NB4 (cell line): ENCODE data around the gene MPHOSPH9.

Experiments used
- DNase-seq: peaks from one replicate; pipeline ENCODE4 v3.0.0; 2010; ENCODE audit warnings: low read depth
- H3K4me3 ChIP-seq: one replicate; pipeline ENCODE4 v1.5.1; 2011; ENCODE audit warnings: mild to moderate bottlenecking, low read depth, low read length, moderate library complexity
- CTCF ChIP-seq: IDR thresholded peaks from one replicate; pipeline ENCODE4 v1.5.1; 2012; ENCODE audit warnings: low read depth, low read length
- MAX ChIP-seq: IDR thresholded peaks from 2 replicates; pipeline ENCODE4 v1.6.1; 2011; ENCODE audit warnings: low read depth, low read length
- MYC ChIP-seq: IDR thresholded peaks from 2 replicates; pipeline ENCODE4 v1.6.1; 2011; ENCODE audit warnings: low read depth, low read length
- POLR2A ChIP-seq: IDR thresholded peaks from 2 replicates; pipeline ENCODE4 v1.6.1; 2011; ENCODE audit warnings: mild to moderate bottlenecking; ENCODE audit not compliant: insufficient read length; ENCODE audit errors: extremely low read depth

Gene MPHOSPH9

GRCh38 chr12:123267991-123268843 lies 35.3 kb upstream of the MPHOSPH9 start:
- no peak for TF ChIP-seq POLR2A
- TF ChIP-seq MAX = no peak
- no peak for TF ChIP-seq MYC
- TF ChIP-seq CTCF = no peak
- peak; percentile 56 for DNase-seq
- H3K4me3 ChIP-seq = no peak overlapping the region

- no peak for TF ChIP-seq CTCF
- no peak for TF ChIP-seq MYC
- TF ChIP-seq POLR2A = no peak
- no peak for TF ChIP-seq MAX
- DNase-seq = no peak
These were observed 34.5 kb upstream of the MPHOSPH9 start for GRCh38 chr12:123267335-123267920.

GRCh38 chr12:123266679-123267277 lies 33.8 kb upstream of the MPHOSPH9 start:
- TF ChIP-seq MYC = no peak
- no peak for TF ChIP-seq MAX
- TF ChIP-seq POLR2A = no peak
- no peak for TF ChIP-seq CTCF
- no peak for DNase-seq
- H3K4me3 ChIP-seq = no peak overlapping the region

More at GRCh38 chr12:123267335-123267920, 34.5 kb upstream of the MPHOSPH9 start:
- no peak overlapping the region for H3K4me3 ChIP-seq

GRCh38 chr12:123265851-123266678 lies 33.1 kb upstream of the MPHOSPH9 start:
- DNase-seq = no peak
- TF ChIP-seq CTCF (no peak), MAX (no peak), POLR2A (no peak), MYC (no peak)
- no peak overlapping the region for H3K4me3 ChIP-seq

- H3K4me3 ChIP-seq = no peak overlapping the region
- TF ChIP-seq MYC (no peak), CTCF (peak; percentile 60)
- DNase-seq = peak; percentile 63
These were observed 31.7 kb upstream of the MPHOSPH9 start for GRCh38 chr12:123264642-123265041.
